ENCODE results near the gene DBH. TPM values are rescaled to one million over a fixed set of nuclear protein-coding genes. Genes with fewer than 3 reads are reported as not detected.

DBH gene
- 0.10 TPM for total RNA-seq

- DNase-seq = no peak
Measured at GRCh38 chr9:133635533-133636531, at the start of gene DBH. DBH (plus strand) TSS chr9:133636363; CDS start chr9:133636372, 9 bp downstream.

- no peak for DNase-seq
Measured at GRCh38 chr9:133587051-133587450, 49.1 kb upstream of the DBH start.

- DNase-seq = no peak
Measured at GRCh38 chr9:133587466-133587865, 48.7 kb upstream of the DBH start.

GRCh38 chr9:133589454-133590227, 46.5 kb upstream of the DBH start:
- DNase-seq = no peak

- no peak for DNase-seq
Measured at GRCh38 chr9:133590231-133590855, 45.8 kb upstream of the DBH start.

GRCh38 chr9:133591116-133591910, 44.9 kb upstream of the DBH start:
- DNase-seq = no peak

GRCh38 chr9:133591985-133592384, 44.2 kb upstream of the DBH start:
- DNase-seq = no peak

- no peak for DNase-seq
Measured at GRCh38 chr9:133592731-133593409, 43.3 kb upstream of the DBH start.

- DNase-seq = no peak
Measured at GRCh38 chr9:133593587-133594253, 42.4 kb upstream of the DBH start.

- DNase-seq = no peak
Measured at GRCh38 chr9:133594310-133594709, 41.9 kb upstream of the DBH start.

- DNase-seq = no peak
Measured at GRCh38 chr9:133595910-133596309, 40.3 kb upstream of the DBH start.

GRCh38 chr9:133597316-133597957, 38.7 kb upstream of the DBH start:
- DNase-seq = no peak

GRCh38 chr9:133598978-133599377, 37.2 kb upstream of the DBH start:
- no peak for DNase-seq

- DNase-seq = no peak
Measured at GRCh38 chr9:133599470-133600173, 36.5 kb upstream of the DBH start.

- no peak for DNase-seq
Measured at GRCh38 chr9:133600739-133601138, 35.4 kb upstream of the DBH start.

- DNase-seq = no peak
Measured at GRCh38 chr9:133601746-133602145, 34.4 kb upstream of the DBH start.

- peak; percentile 55 for DNase-seq
Measured at GRCh38 chr9:133602277-133602676, 33.9 kb upstream of the DBH start.

GRCh38 chr9:133603135-133603927, 32.8 kb upstream of the DBH start:
- no peak for DNase-seq

- DNase-seq = no peak
Measured at GRCh38 chr9:133604214-133604613, 31.9 kb upstream of the DBH start.

All from tongue (tissue), 2 donors.